H1 (cell line): ENCODE results near the gene TUBB4B. TPM values are rescaled to one million over a fixed set of nuclear protein-coding genes. Genes with fewer than 3 reads are reported as not detected.
"Not testable (repeated sequence)": the region's sequence is repeated elsewhere in the genome, so short reads cannot be mapped to it uniquely, and the experiment has no call there.

ENCODE experiments used
- CTCF ChIA-PET: fragments of 300-600 bp; sonication (Branson Sonifier 250); formaldehyde crosslinking; loops from one replicate; lab custom pipeline; 2021; ENCODE audit not compliant: partially characterized antibody; lab: Charles Lee
- POLR2A ChIA-PET: fragments of 300-600 bp; sonication (Branson Sonifier 250); formaldehyde crosslinking; loops from one replicate; lab custom pipeline; 2021; ENCODE audit warnings: inconsistent platforms; ENCODE audit not compliant: partially characterized antibody; lab: Charles Lee
- DNase-seq, 2 experiments: peaks; one replicate each; pipeline versions ENCODE4 v3.0.0 to v3.0.0-alpha.2; 2010 to 2022; ENCODE audit warnings: low spot score in 2 of 2, low read depth in 1 of 2, mixed read lengths in 1 of 2
- FAIRE-seq: peaks from 2 replicates; lab custom pipeline; 2011; peaks lifted over from hg19 to GRCh38; lab: Jason Lieb, UNC
- H2AFZ ChIP-seq: 2 replicates; pipeline ENCODE4 v1.8.1; 2012; ENCODE audit warnings: low read length, inconsistent platforms
- H2AK5ac ChIP-seq: 2 replicates; pipeline ENCODE4 v1.6.1; 2013; ENCODE audit warnings: low read depth, low read length
- H2BK120ac ChIP-seq: replicated peaks from 2 replicates; pipeline ENCODE3; 2013; ENCODE audit warnings: low read depth, low read length, inconsistent platforms
- H2BK12ac ChIP-seq: 2 replicates; pipeline ENCODE4 v1.6.1; 2013; ENCODE audit warnings: low read depth, low read length
- H2BK15ac ChIP-seq: 2 replicates; pipeline ENCODE4 v1.6.1; 2013; ENCODE audit warnings: low read length
- H2BK20ac ChIP-seq: 2 replicates; pipeline ENCODE4 v1.6.1; 2013; ENCODE audit warnings: low read length
- H2BK5ac ChIP-seq: 2 replicates; pipeline ENCODE4 v1.6.1; 2013; ENCODE audit warnings: low read depth, low read length
- H3K14ac ChIP-seq: 2 replicates; pipeline ENCODE4 v1.6.1; 2013; ENCODE audit warnings: inconsistent platforms; ENCODE audit not compliant: insufficient read length
- H3K18ac ChIP-seq: 2 replicates; pipeline ENCODE4 v1.6.1; 2013; ENCODE audit warnings: low read length; ENCODE audit errors: extremely low read depth
- H3K23ac ChIP-seq: 2 replicates; pipeline ENCODE4 v1.6.1; 2013; ENCODE audit warnings: inconsistent platforms; ENCODE audit not compliant: insufficient read length
- H3K23me2 ChIP-seq: 2 replicates; pipeline ENCODE4 v1.6.1; 2013; ENCODE audit warnings: low read depth, low read length
- H3K27ac ChIP-seq: 2 replicates; pipeline ENCODE4 v1.6.1; 2011; ENCODE audit warnings: low read depth, low read length, inconsistent platforms
- H3K27me3 ChIP-seq, 4 experiments: replicated peaks in 1 of 4; 1 replicate in 1 of 4; 2 replicates in 3 of 4; pipeline versions ENCODE4 v1.6.1 to v1.8.1; 2011 to 2013; ENCODE audit warnings: low read length in 3 of 4, mild to moderate bottlenecking in 3 of 4, inconsistent platforms in 2 of 4, mixed read lengths in 2 of 4, moderate library complexity in 1 of 4; ENCODE audit not compliant: control insufficient read depth in 3 of 4, insufficient read depth in 3 of 4; ENCODE audit errors: extremely low read depth in 1 of 4
- H3K36me3 ChIP-seq, 4 experiments: 2 replicates each; pipeline versions ENCODE4 v1.6.1 to v1.8.1; 2011 to 2013; ENCODE audit warnings: mild to moderate bottlenecking in 4 of 4, low read length in 3 of 4, moderate library complexity in 2 of 4, control low read depth in 1 of 4, inconsistent platforms in 1 of 4; ENCODE audit not compliant: insufficient read depth in 4 of 4, control insufficient read depth in 2 of 4
- H3K4ac ChIP-seq: replicated peaks from 2 replicates; pipeline ENCODE3; 2013; ENCODE audit warnings: low read length, low read depth, mixed read lengths, inconsistent platforms; ENCODE audit not compliant: insufficient read length
- H3K4me1 ChIP-seq, 4 experiments: replicated peaks in 1 of 4; 1 replicate in 1 of 4; 2 replicates in 3 of 4; pipeline versions ENCODE4 v1.6.1 to v1.8.1; 2011 to 2013; ENCODE audit warnings: low read length in 3 of 4, inconsistent platforms in 2 of 4, mixed read lengths in 1 of 4; ENCODE audit not compliant: insufficient read depth in 4 of 4, control insufficient read depth in 3 of 4
- H3K4me2 ChIP-seq, 2 experiments: 2 replicates each; pipeline versions ENCODE4 v1.6.1 to v1.8.1; 2011 to 2013; ENCODE audit warnings: low read depth in 2 of 2, low read length in 2 of 2, control low read depth in 1 of 2, inconsistent platforms in 1 of 2, mild to moderate bottlenecking in 1 of 2; ENCODE audit not compliant: insufficient read depth in 1 of 2
- H3K4me3 ChIP-seq, 4 experiments: fragments of 200-600, 300-600 bp in 1 of 4; sonication (generic), shearing (Covaris generic), sonication (Bioruptor Twin) in 1 of 4; 2 replicates each; pipeline versions ENCODE4 v1.5.1 to v1.8.1; 2011 to 2016; ENCODE audit warnings: low read length in 4 of 4, low read depth in 3 of 4, control low read depth in 2 of 4, inconsistent platforms in 2 of 4, mild to moderate bottlenecking in 2 of 4, mixed read lengths in 1 of 4, moderate library complexity in 1 of 4; ENCODE audit not compliant: insufficient read depth in 2 of 4; ENCODE audit errors: extremely low read depth in 1 of 4
- H3K56ac ChIP-seq: replicated peaks from 2 replicates; pipeline ENCODE3; 2013; ENCODE audit warnings: low read depth, mild to moderate bottlenecking, mixed read lengths, low read length, inconsistent platforms; ENCODE audit not compliant: insufficient read length
- H3K79me1 ChIP-seq: 2 replicates; pipeline ENCODE4 v1.6.1; 2013; ENCODE audit warnings: low read depth, low read length, control low read depth
- H3K79me2 ChIP-seq, 2 experiments: 2 replicates each; pipeline versions ENCODE4 v1.6.1 to v1.8.1; 2012 to 2013; ENCODE audit warnings: low read length in 2 of 2, mild to moderate bottlenecking in 2 of 2, inconsistent platforms in 1 of 2; ENCODE audit not compliant: insufficient read depth in 2 of 2, control insufficient read depth in 1 of 2
- H3K9ac ChIP-seq, 4 experiments: replicated peaks in 1 of 4; 1 replicate in 1 of 4; 2 replicates in 3 of 4; pipeline versions ENCODE4 v1.6.1 to v1.8.1; 2011 to 2013; ENCODE audit warnings: low read depth in 3 of 4, low read length in 3 of 4, control low read depth in 2 of 4, mild to moderate bottlenecking in 2 of 4, moderate library complexity in 2 of 4, inconsistent platforms in 1 of 4; ENCODE audit errors: extremely low read depth in 1 of 4
- H3K9me3 ChIP-seq, 2 experiments: 2 replicates each; pipeline versions ENCODE4 v1.6.1 to v1.8.1; 2012 to 2013; ENCODE audit warnings: mild to moderate bottlenecking in 2 of 2, moderate library complexity in 2 of 2, control low read depth in 1 of 2, inconsistent platforms in 1 of 2, low read depth in 1 of 2, low read length in 1 of 2, mixed read lengths in 1 of 2; ENCODE audit not compliant: insufficient read depth in 2 of 2
- H4K20me1 ChIP-seq, 2 experiments: replicated peaks in 1 of 2; 2 replicates each; pipeline versions ENCODE3 to v1.8.1; 2011 to 2013; ENCODE audit warnings: inconsistent platforms in 2 of 2, low read length in 2 of 2, mild to moderate bottlenecking in 1 of 2; ENCODE audit not compliant: insufficient read depth in 2 of 2, control insufficient read depth in 1 of 2
- H4K5ac ChIP-seq: 2 replicates; pipeline ENCODE4 v1.6.1; 2013; ENCODE audit warnings: low read length, low read depth, mixed read lengths, inconsistent platforms; ENCODE audit not compliant: insufficient read length
- H4K8ac ChIP-seq: 2 replicates; pipeline ENCODE4 v1.8.0; 2013; ENCODE audit warnings: mild to moderate bottlenecking, moderate library complexity, low read length, inconsistent platforms; ENCODE audit not compliant: insufficient read depth; ENCODE audit errors: extremely low read depth
- H4K91ac ChIP-seq: replicated peaks from 2 replicates; pipeline ENCODE3; 2013; ENCODE audit warnings: low read length, mixed read lengths, inconsistent platforms; ENCODE audit not compliant: insufficient read length
- WGBS, 2 experiments: shearing (Covaris generic) in 1 of 2; methylation state at CpG; one replicate each; pipeline versions ENCODE4 v1.1.6 to v1.1.7; 2013 to 2015; ENCODE audit warnings: low lambda C conversion rate in 2 of 2, mixed read lengths in 2 of 2, inconsistent platforms in 1 of 2, low coverage in 1 of 2, missing lambda C conversion rate in 1 of 2; ENCODE audit not compliant: insufficient replicate concordance in 2 of 2, insufficient coverage in 1 of 2, insufficient read length in 1 of 2; ENCODE audit errors: extremely low coverage in 1 of 2, missing lambda C conversion rate in 1 of 2; 5-methylcytosine and 5-hydroxymethylcytosine counted together
- polyA plus RNA-seq, 7 experiments: library from polyadenylated mRNA; depleted of rRNA in 3 of 7; stranded (reverse) in 5 of 7; unstranded in 2 of 7; fragments of >200 nt in 5 of 7; fragments of 200-250 nt in 2 of 7; gene quantifications; 1 replicate in 5 of 7; 2 replicates in 1 of 7; 4 replicates in 1 of 7; pipeline versions ENCODE4 v1.2.1 to v1.2.3, GENCODE V29; 2011 to 2013; ENCODE audit warnings: missing spikeins in 2 of 7, mixed read lengths in 2 of 7
- total RNA-seq: library from RNA; stranded (reverse); fragmentation: NEBNext Ultra II Directional; extraction: Animal tissue kit (Norgen Biotek cat#: 25700); gene quantifications from 2 replicates; pipeline ENCODE4 v1.2.1, GENCODE V29; 2021

TUBB4B gene
- total and polyA plus RNA-seq, 2 of the 8 experiments (the other 6 are each of a cell fraction or from before 2014, with no cell fraction given): 280 to 307 TPM

- not testable (repeated sequence) for H2BK15ac ChIP-seq, H3K9me3 ChIP-seq, H3K18ac ChIP-seq, DNase-seq, H2BK120ac ChIP-seq, H3K23me2 ChIP-seq, H2BK5ac ChIP-seq, H2BK20ac ChIP-seq, H3K79me1 ChIP-seq, H4K91ac ChIP-seq, FAIRE-seq, H2AK5ac ChIP-seq, H3K27me3 ChIP-seq, H4K5ac ChIP-seq, H3K23ac ChIP-seq, H2AFZ ChIP-seq, H3K14ac ChIP-seq, H2BK12ac ChIP-seq, H3K4ac ChIP-seq, H3K27ac ChIP-seq, H4K8ac ChIP-seq
- H3K36me3 ChIP-seq: peaks cover 6 to 18% (median 15%) of the 10 kb centered on the region in 4 experiments; a peak in 7 of 8 replicates
- peak overlapping the region in 2 of 4 experiments; percentile 56 to 59; a peak in 2 of 7 replicates for H3K9ac ChIP-seq
- POLR2A ChIA-PET: interaction anchor here (0.6 to 69.9 kb wide), 12 partner anchors 5 to 215 kb away, joined by 3 to 1462 read pairs (median 5); partner anchors contain the start of genes CYSRT1, LRRC26, NDOR1 and NELFB
- 39% methylated on average over 17 of the region's 27 CpGs; no CpG with 5 or more reads in 1 of the 2 experiments for WGBS, 2 experiments
- CTCF ChIA-PET: interaction anchor here (0.6 to 9.1 kb wide), 9 partner anchors 14 to 101 kb away, joined by 3 to 113 read pairs (median 4); partner anchors contain the start of genes CYSRT1, RNF208 and RNF224
- H3K4me2 ChIP-seq: peak overlapping the region; percentile 49 to 75
- H3K56ac ChIP-seq: peak overlapping the region; percentile 77
- peaks cover 0 to 20% of the 10 kb centered on the region in 2 experiments; a peak in 2 of 4 replicates for H3K79me2 ChIP-seq
- peak overlapping the region; percentile 64 to 83 (median 70) for H3K4me3 ChIP-seq
- H4K20me1 ChIP-seq: peaks cover 22 to 23% of the 10 kb centered on the region in 2 experiments
- peaks cover 0 to 25% (median 17%) of the 10 kb centered on the region in 4 experiments; a peak in 6 of 7 replicates for H3K4me1 ChIP-seq
Measured at GRCh38 chr9:137239541-137240200, 1.4 kb upstream of the TUBB4B start.
